Peyer's patch (tissue), 4 donors: ENCODE results near the gene HS3ST2.

Experiments
- CTCF ChIP-seq, 6 experiments: fragments of 450-650 bp in 4 of 6; fragments of 200-600 bp in 2 of 6; sonication (generic) in 1 of 6; IDR thresholded peaks; one replicate each; pipeline ENCODE4 v1.5.1; 2017 to 2019; ENCODE audit warnings: antibody characterized with exemption in 6 of 6, mild to moderate bottlenecking in 3 of 6, moderate library complexity in 1 of 6
- POLR2A ChIP-seq, 2 donors: fragments of 450-650 bp; IDR thresholded peaks; one replicate each; pipeline ENCODE4 v1.5.1; 2017; ENCODE audit warnings: antibody characterized with exemption in 2 of 2, mild to moderate bottlenecking in 2 of 2, moderate library complexity in 2 of 2

GRCh38 chr16:22955461-22956070 lies 141.6 kb downstream of the HS3ST2 start:
- TF ChIP-seq CTCF (IDR thresholded peaks at IDR 0.05) (no peak), POLR2A (IDR thresholded peaks at IDR 0.05) (no peak)
